ENCODE results near the gene SERPINA4.

The SERPINA4 gene

DNA sequence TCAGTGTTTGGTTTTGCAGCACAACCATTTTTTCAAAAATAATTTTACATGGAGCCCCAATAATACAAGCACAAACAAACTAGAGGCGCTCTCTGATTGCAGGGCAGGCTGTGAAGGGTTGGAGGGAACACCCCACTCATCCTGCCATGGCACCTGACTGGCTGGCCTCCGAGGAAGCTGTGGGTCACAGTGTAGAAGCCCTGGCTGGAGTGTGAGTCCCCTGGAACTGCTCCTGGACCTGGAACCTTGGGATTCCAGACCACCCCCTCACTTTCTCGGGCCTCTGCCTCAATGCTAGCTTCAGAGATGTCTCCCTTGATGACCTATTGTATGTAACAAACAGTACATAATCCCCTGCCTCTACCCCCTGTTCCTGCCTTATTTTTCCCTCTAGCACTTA, 37.1 kb upstream of the SERPINA4 start:
- Histone ChIP-seq H3K9me3 (ENCODE audit: control insufficient read depth in 5 of 5, low read length in 5 of 5) (no peaks in the 10 kb centered on the region), H3K4me1 (ENCODE audit: control insufficient read depth in 5 of 5, insufficient read depth in 5 of 5, low read length in 5 of 5) (peaks cover 0 to 2% (median 0%) of the 10 kb centered on the region in 5 donors), H3K27ac (ENCODE audit: low read depth, low read length) (no peak overlapping the region), H3K36me3 (ENCODE audit: control insufficient read depth in 5 of 5, insufficient read depth in 5 of 5, low read length in 5 of 5) (no peaks in the 10 kb centered on the region), H3K27me3 (ENCODE audit: control insufficient read depth in 5 of 5, insufficient read depth in 4 of 5, low read length in 5 of 5) (peaks cover 0 to 11% (median 4%) of the 10 kb centered on the region in 5 donors), H3K9ac (ENCODE audit: low read length in 5 of 5) (no peak overlapping the region), H3K4me3 (ENCODE audit: low read depth in 1 of 5, low read length in 5 of 5) (no peak overlapping the region)

- Histone ChIP-seq H3K27ac (ENCODE audit: low read depth, low read length) (no peak overlapping the region), H3K9ac (ENCODE audit: low read length in 5 of 5) (no peak overlapping the region), H3K27me3 (ENCODE audit: control insufficient read depth in 5 of 5, insufficient read depth in 4 of 5, low read length in 5 of 5) (peaks cover 0 to 16% (median 6%) of the 10 kb centered on the region in 5 donors), H3K36me3 (ENCODE audit: control insufficient read depth in 5 of 5, insufficient read depth in 5 of 5, low read length in 5 of 5) (no peaks in the 10 kb centered on the region), H3K4me1 (ENCODE audit: control insufficient read depth in 5 of 5, insufficient read depth in 5 of 5, low read length in 5 of 5) (no peaks in the 10 kb centered on the region), H3K9me3 (ENCODE audit: control insufficient read depth in 5 of 5, low read length in 5 of 5) (no peaks in the 10 kb centered on the region), H3K4me3 (ENCODE audit: low read depth in 1 of 5, low read length in 5 of 5) (no peak overlapping the region)
Measured at GRCh38 chr14:94531187-94531586, 30.1 kb upstream of the SERPINA4 start.

DNA sequence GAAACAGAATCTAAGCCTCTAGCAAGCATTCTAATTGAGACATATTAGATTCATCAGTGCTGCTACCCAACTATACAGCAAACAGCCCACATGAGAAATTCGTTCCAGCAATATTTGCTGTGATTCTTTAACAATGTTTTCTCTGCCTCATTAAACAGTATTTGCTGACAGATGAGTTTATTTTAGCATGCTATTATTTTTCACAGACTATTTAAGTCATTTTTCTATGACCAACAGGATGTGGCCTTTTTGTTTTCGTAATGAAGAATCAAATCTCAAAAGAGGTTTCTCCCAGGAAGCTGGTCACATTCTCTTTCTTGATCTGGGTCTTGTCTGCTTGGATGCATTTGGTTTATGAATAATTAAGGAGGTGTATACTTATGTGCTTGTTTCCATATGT, 28.8 kb upstream of the SERPINA4 start:
- H3K27ac ChIP-seq (ENCODE audit: low read depth, low read length) = no peak overlapping the region
- H3K9ac ChIP-seq (ENCODE audit: low read length in 5 of 5) = no peak overlapping the region
- no peaks in the 10 kb centered on the region for H3K4me1 ChIP-seq (ENCODE audit: control insufficient read depth in 5 of 5, insufficient read depth in 5 of 5, low read length in 5 of 5)
- no peaks in the 10 kb centered on the region for H3K36me3 ChIP-seq (ENCODE audit: control insufficient read depth in 5 of 5, insufficient read depth in 5 of 5, low read length in 5 of 5)
- peaks cover 0 to 16% (median 6%) of the 10 kb centered on the region in 5 donors for H3K27me3 ChIP-seq (ENCODE audit: control insufficient read depth in 5 of 5, insufficient read depth in 4 of 5, low read length in 5 of 5)
- H3K9me3 ChIP-seq (ENCODE audit: control insufficient read depth in 5 of 5, low read length in 5 of 5) = no peaks in the 10 kb centered on the region
- H3K4me3 ChIP-seq (ENCODE audit: low read depth in 1 of 5, low read length in 5 of 5) = no peak overlapping the region

DNA sequence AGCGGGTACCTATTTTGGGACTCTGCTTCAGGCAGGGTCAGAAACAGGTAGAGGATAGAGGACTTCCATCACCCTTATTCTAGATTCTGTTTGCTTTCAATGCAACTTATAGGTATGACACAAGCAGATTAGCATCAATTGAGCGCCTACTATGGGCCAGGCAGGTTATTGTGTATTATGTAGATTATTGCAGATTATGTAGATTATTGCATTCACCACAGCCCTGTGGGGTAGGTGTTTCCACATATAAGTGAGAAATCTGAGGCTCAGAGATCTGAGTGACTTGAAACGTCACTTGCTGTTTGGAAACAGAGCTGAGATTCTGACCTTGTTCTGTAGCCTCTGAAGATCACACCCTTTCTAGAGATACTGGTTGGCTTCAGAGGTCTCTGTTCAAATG, 25.7 kb upstream of the SERPINA4 start:
- no peaks in the 10 kb centered on the region for H3K9me3 ChIP-seq (ENCODE audit: control insufficient read depth in 5 of 5, low read length in 5 of 5)
- H3K9ac ChIP-seq (ENCODE audit: low read length in 5 of 5) = no peak overlapping the region
- H3K27ac ChIP-seq (ENCODE audit: low read depth, low read length) = no peak overlapping the region
- no peaks in the 10 kb centered on the region for H3K36me3 ChIP-seq (ENCODE audit: control insufficient read depth in 5 of 5, insufficient read depth in 5 of 5, low read length in 5 of 5)
- H3K4me1 ChIP-seq (ENCODE audit: control insufficient read depth in 5 of 5, insufficient read depth in 5 of 5, low read length in 5 of 5) = peaks cover 0 to 10% (median 7%) of the 10 kb centered on the region in 5 donors
- no peak overlapping the region for H3K4me3 ChIP-seq (ENCODE audit: low read depth in 1 of 5, low read length in 5 of 5)
- H3K27me3 ChIP-seq (ENCODE audit: control insufficient read depth in 5 of 5, insufficient read depth in 4 of 5, low read length in 5 of 5) = peaks cover 0 to 17% (median 11%) of the 10 kb centered on the region in 5 donors

GRCh38 chr14:94536836-94537235, 24.4 kb upstream of the SERPINA4 start:
- Histone ChIP-seq H3K4me1 (ENCODE audit: control insufficient read depth in 5 of 5, insufficient read depth in 5 of 5, low read length in 5 of 5) (peaks cover 0 to 11% (median 7%) of the 10 kb centered on the region in 5 donors), H3K36me3 (ENCODE audit: control insufficient read depth in 5 of 5, insufficient read depth in 5 of 5, low read length in 5 of 5) (no peaks in the 10 kb centered on the region), H3K27me3 (ENCODE audit: control insufficient read depth in 5 of 5, insufficient read depth in 4 of 5, low read length in 5 of 5) (peaks cover 0 to 16% (median 11%) of the 10 kb centered on the region in 5 donors), H3K4me3 (ENCODE audit: low read depth in 1 of 5, low read length in 5 of 5) (no peak overlapping the region), H3K9me3 (ENCODE audit: control insufficient read depth in 5 of 5, low read length in 5 of 5) (no peaks in the 10 kb centered on the region), H3K9ac (ENCODE audit: low read length in 5 of 5) (no peak overlapping the region), H3K27ac (ENCODE audit: low read depth, low read length) (no peak overlapping the region)

DNA sequence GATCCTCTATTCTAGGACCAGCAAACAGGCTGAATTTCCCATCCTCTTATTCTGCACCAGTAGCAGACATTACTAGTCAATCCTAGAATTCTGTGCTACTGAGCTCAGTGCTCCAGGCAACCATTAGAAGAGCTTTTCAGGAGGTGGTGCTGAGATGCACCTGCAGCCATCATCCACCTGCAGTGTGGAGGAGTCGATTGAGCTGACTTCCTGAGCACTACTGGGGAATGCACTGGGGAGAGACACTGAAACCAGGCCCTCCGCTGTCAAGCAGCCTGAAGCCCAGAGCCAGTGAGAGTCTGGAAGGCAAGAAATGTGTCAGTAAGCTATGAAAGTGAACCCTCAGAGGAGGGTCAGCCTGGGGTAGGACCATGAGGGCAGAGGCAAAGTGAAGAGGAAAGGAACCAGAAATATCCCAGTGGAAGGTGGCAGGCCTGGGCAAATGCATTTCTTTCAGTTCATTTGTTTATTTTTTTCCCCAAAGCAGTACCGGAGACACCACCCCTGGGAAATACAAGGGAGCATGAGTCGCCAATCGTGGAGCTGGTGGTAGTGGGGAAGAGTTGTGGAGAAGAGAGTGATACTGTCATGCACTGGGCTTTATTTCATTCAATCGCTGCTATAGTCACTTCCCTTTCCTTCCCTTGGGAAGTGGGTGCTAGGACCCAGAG, 23.0 kb upstream of the SERPINA4 start:
- H3K36me3 ChIP-seq (ENCODE audit: control insufficient read depth in 5 of 5, insufficient read depth in 5 of 5, low read length in 5 of 5) = no peaks in the 10 kb centered on the region
- no peak overlapping the region for H3K9ac ChIP-seq (ENCODE audit: low read length in 5 of 5)
- no peak overlapping the region for H3K4me3 ChIP-seq (ENCODE audit: low read depth in 1 of 5, low read length in 5 of 5)
- peaks cover 0 to 16% (median 11%) of the 10 kb centered on the region in 5 donors for H3K27me3 ChIP-seq (ENCODE audit: control insufficient read depth in 5 of 5, insufficient read depth in 4 of 5, low read length in 5 of 5)
- peaks cover 0 to 11% (median 7%) of the 10 kb centered on the region in 5 donors for H3K4me1 ChIP-seq (ENCODE audit: control insufficient read depth in 5 of 5, insufficient read depth in 5 of 5, low read length in 5 of 5)
- H3K27ac ChIP-seq (ENCODE audit: low read depth, low read length) = no peak overlapping the region
- no peaks in the 10 kb centered on the region for H3K9me3 ChIP-seq (ENCODE audit: control insufficient read depth in 5 of 5, low read length in 5 of 5)

DNA sequence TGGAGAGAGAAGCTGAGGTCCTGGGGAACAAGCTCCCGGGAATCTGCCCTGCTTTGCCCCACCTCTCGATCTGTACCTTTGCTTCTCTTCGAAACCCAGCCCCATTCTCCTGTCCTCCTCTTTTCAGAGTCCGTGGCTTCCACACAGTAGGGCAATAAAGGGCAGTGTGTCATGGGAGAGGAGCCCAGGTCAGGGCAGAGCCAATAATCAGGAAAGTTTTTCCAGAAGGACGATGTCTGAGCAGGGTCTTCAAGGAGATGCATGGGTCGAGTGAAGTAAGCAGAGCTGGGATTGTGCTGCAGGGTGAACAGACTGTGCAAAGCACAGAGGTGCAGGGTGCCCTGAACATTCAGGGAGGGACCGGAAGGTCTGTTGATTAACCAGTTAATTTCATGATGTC, 22.1 kb upstream of the SERPINA4 start:
- H3K27ac ChIP-seq (ENCODE audit: low read depth, low read length) = no peak overlapping the region
- H3K27me3 ChIP-seq (ENCODE audit: control insufficient read depth in 5 of 5, insufficient read depth in 4 of 5, low read length in 5 of 5) = peaks cover 0 to 15% (median 7%) of the 10 kb centered on the region in 5 donors
- peaks cover 0 to 11% (median 7%) of the 10 kb centered on the region in 5 donors for H3K4me1 ChIP-seq (ENCODE audit: control insufficient read depth in 5 of 5, insufficient read depth in 5 of 5, low read length in 5 of 5)
- no peaks in the 10 kb centered on the region for H3K9me3 ChIP-seq (ENCODE audit: control insufficient read depth in 5 of 5, low read length in 5 of 5)
- no peaks in the 10 kb centered on the region for H3K36me3 ChIP-seq (ENCODE audit: control insufficient read depth in 5 of 5, insufficient read depth in 5 of 5, low read length in 5 of 5)
- H3K4me3 ChIP-seq (ENCODE audit: low read depth in 1 of 5, low read length in 5 of 5) = no peak overlapping the region
- no peak overlapping the region for H3K9ac ChIP-seq (ENCODE audit: low read length in 5 of 5)

- H3K9ac ChIP-seq (ENCODE audit: low read length in 5 of 5) = no peak overlapping the region
- H3K4me1 ChIP-seq (ENCODE audit: control insufficient read depth in 5 of 5, insufficient read depth in 5 of 5, low read length in 5 of 5) = peaks cover 0 to 11% (median 7%) of the 10 kb centered on the region in 5 donors
- no peak overlapping the region for H3K27ac ChIP-seq (ENCODE audit: low read depth, low read length)
- no peaks in the 10 kb centered on the region for H3K9me3 ChIP-seq (ENCODE audit: control insufficient read depth in 5 of 5, low read length in 5 of 5)
- H3K27me3 ChIP-seq (ENCODE audit: control insufficient read depth in 5 of 5, insufficient read depth in 4 of 5, low read length in 5 of 5) = peaks cover 0 to 11% (median 11%) of the 10 kb centered on the region in 5 donors
- H3K4me3 ChIP-seq (ENCODE audit: low read depth in 1 of 5, low read length in 5 of 5) = no peak overlapping the region
- no peaks in the 10 kb centered on the region for H3K36me3 ChIP-seq (ENCODE audit: control insufficient read depth in 5 of 5, insufficient read depth in 5 of 5, low read length in 5 of 5)
Measured at GRCh38 chr14:94540031-94540794, 21.0 kb upstream of the SERPINA4 start.

DNA sequence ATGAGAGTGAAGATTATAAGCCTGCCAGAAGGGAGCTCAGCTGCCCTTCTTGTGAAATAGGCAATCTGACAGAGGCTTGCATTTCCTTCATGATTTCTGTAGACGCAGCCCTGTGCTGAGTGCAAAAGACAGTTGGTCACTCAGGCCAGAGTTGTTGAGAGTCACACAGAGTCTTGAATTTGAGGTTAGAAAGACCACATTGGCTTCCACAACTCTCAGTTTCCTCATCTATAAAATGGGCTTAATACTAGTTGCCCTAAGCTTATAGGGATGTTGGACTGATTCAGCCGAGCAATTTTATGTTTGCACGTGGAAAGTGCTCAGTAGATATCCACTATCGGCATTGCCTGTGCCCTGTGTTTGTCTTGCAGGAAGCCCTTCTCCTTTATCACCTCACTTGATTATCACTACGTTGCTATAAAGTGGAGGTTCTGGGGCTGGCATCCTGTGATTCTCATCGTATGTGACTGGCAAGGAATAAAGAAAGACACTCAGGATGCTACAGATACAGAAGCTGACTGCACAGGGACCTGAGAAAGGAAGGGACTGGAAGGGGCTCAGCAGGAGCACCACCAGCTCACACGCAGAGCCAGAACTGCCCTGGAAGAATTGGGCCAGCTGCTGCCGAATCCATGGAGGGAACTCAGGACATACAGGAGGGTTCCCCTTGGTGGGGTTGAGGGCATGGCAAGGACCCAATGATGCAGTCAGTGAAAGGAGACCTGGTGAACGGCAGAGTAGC, 19.8 kb upstream of the SERPINA4 start:
- H3K9ac ChIP-seq (ENCODE audit: low read length in 5 of 5) = no peak overlapping the region

More for the DNA sequence above, 19.8 kb upstream of the SERPINA4 start:
- H3K4me3 ChIP-seq (ENCODE audit: low read depth in 1 of 5, low read length in 5 of 5) = no peak overlapping the region
- H3K4me1 ChIP-seq (ENCODE audit: control insufficient read depth in 5 of 5, insufficient read depth in 5 of 5, low read length in 5 of 5) = peaks cover 0 to 11% (median 7%) of the 10 kb centered on the region in 5 donors
- H3K27ac ChIP-seq (ENCODE audit: low read depth, low read length) = no peak overlapping the region
- H3K36me3 ChIP-seq (ENCODE audit: control insufficient read depth in 5 of 5, insufficient read depth in 5 of 5, low read length in 5 of 5) = no peaks in the 10 kb centered on the region
- peaks cover 0 to 3% (median under 1%) of the 10 kb centered on the region in 5 donors for H3K9me3 ChIP-seq (ENCODE audit: control insufficient read depth in 5 of 5, low read length in 5 of 5)
- peaks cover 0 to 14% (median 10%) of the 10 kb centered on the region in 5 donors for H3K27me3 ChIP-seq (ENCODE audit: control insufficient read depth in 5 of 5, insufficient read depth in 4 of 5, low read length in 5 of 5)

Data from subcutaneous abdominal adipose tissue (tissue), 5 donors.